ENCODE data around the gene UBE2D3. TPM values are rescaled to one million over a fixed set of nuclear protein-coding genes. Genes with fewer than 3 reads are reported as not detected.

Gene UBE2D3
- polyA plus RNA-seq, 2 of the 4 experiments (the other 2 are of a cell fraction), result 186 to 338 TPM

GRCh38 chr4:102832667-102833066 is 5.3 kb upstream of the UBE2D3 start (continued):
- no peak for TF ChIP-seq E2F6 (IDR thresholded peaks at IDR 0.05; ENCODE audit: borderline replicate concordance, low read depth)
- TF ChIP-seq PHF8 (IDR thresholded peaks at IDR 0.05; ENCODE audit: borderline replicate concordance, low read depth), result no peak
- no peak for TF ChIP-seq HMGXB4 (CRISPR knock-in tag; IDR thresholded peaks at IDR 0.05; ENCODE audit: borderline replicate concordance)
- TF ChIP-seq HDAC2 (IDR thresholded peaks at IDR 0.05), result no peak
- TF ChIP-seq CTCF (IDR thresholded peaks at IDR 0.05), result no peak
- TF ChIP-seq MAX (IDR thresholded peaks at IDR 0.05), result no peak
- TF ChIP-seq MYC (IDR thresholded peaks at IDR 0.05; ENCODE audit: borderline replicate concordance, low read length), result no peak
- no peak for TF ChIP-seq JUN (IDR thresholded peaks at IDR 0.05)

GRCh38 chr4:102832105-102832504 is 4.8 kb upstream of the UBE2D3 start:
- CTCF ChIA-PET, result no interaction called here

GRCh38 chr4:102829803-102830202 is 2.5 kb upstream of the UBE2D3 start:
- CTCF ChIA-PET, result interaction anchor here (2.6 kb wide), 1 partner anchor 209 kb away, joined by 7 read pairs; no protein-coding TSS in a partner anchor
- POLR2A ChIA-PET, result interaction anchor here (3.5 kb wide), 1 partner anchor 39 kb away, joined by 78 read pairs; the partner anchor contains the start of gene CISD2
- TF ChIP-seq HEYL (CRISPR knock-in tag; IDR thresholded peaks at IDR 0.05) (no peak), CHD4 (IDR thresholded peaks at IDR 0.05; ENCODE audit: borderline replicate concordance) (no peak), HOXB5 (CRISPR knock-in tag; IDR thresholded peaks at IDR 0.05) (no peak), USF2 (IDR thresholded peaks at IDR 0.05) (no peak), CTCF (IDR thresholded peaks at IDR 0.05) (no peak), FOSB (CRISPR knock-in tag; IDR thresholded peaks at IDR 0.05) (no peak), CHD2 (IDR thresholded peaks at IDR 0.05; ENCODE audit: low read length, partially characterized antibody) (no peak), FOXS1 (CRISPR knock-in tag; IDR thresholded peaks at IDR 0.05) (no peak), EHMT2 (IDR thresholded peaks at IDR 0.05; ENCODE audit: low read depth) (no peak)
- 98% methylated on average over 7 of the region's 7 CpGs for WGBS (ENCODE audit: missing lambda C conversion rate)
- FAIRE-seq (no peak), DNase-seq (ENCODE audit: low read depth in 1 of 2, low spot score in 1 of 2) (no peak), ATAC-seq (no peak)
- H3K4me1 ChIP-seq, result peaks cover 7% of the 10 kb centered on the region
- H3K9me3 ChIP-seq, result no peaks in the 10 kb centered on the region
- no peak overlapping the region for H3K4me3 ChIP-seq
- H3K27ac ChIP-seq, result peak overlapping the region in 1 of 2 experiments; percentile 100; a peak in 2 of 6 replicates
- peak overlapping the region; percentile 74; the same call in 2 of the 3 replicates for H3K4me2 ChIP-seq

More at GRCh38 chr4:102832105-102832504, 4.8 kb upstream of the UBE2D3 start:
- POLR2A ChIA-PET, result no interaction called here
- TF ChIP-seq CBX8 (IDR thresholded peaks at IDR 0.05) (no peak), JUNB (IDR thresholded peaks at IDR 0.05) (no peak), KDM1A (IDR thresholded peaks at IDR 0.05; ENCODE audit: low read depth) (no peak), EHF (CRISPR knock-in tag; IDR thresholded peaks at IDR 0.05) (no peak), CHD2 (IDR thresholded peaks at IDR 0.05; ENCODE audit: low read length, partially characterized antibody) (no peak), HMGXB4 (CRISPR knock-in tag; IDR thresholded peaks at IDR 0.05; ENCODE audit: borderline replicate concordance) (no peak), NR3C1 (IDR thresholded peaks at IDR 0.05) (no peak), HDAC2 (IDR thresholded peaks at IDR 0.05) (no peak), ESRRA (IDR thresholded peaks at IDR 0.05; ENCODE audit: borderline replicate concordance, low read length) (no peak)
- Histone ChIP-seq H3K27ac (no peak overlapping the region), H3K9me3 (no peaks in the 10 kb centered on the region), H3K4me2 (no peak overlapping the region), H3K4me1 (peaks cover 7% of the 10 kb centered on the region), H3K4me3 (no peak overlapping the region)
- ATAC-seq (no peak), FAIRE-seq (no peak), DNase-seq (ENCODE audit: low read depth in 1 of 2, low spot score in 1 of 2) (no peak)
- 94% methylated on average over 4 of the region's 4 CpGs for WGBS (ENCODE audit: missing lambda C conversion rate)

All from A549 (cell line).